Measurements from ENCODE around the gene GABBR2.

The GABBR2 gene

DNA sequence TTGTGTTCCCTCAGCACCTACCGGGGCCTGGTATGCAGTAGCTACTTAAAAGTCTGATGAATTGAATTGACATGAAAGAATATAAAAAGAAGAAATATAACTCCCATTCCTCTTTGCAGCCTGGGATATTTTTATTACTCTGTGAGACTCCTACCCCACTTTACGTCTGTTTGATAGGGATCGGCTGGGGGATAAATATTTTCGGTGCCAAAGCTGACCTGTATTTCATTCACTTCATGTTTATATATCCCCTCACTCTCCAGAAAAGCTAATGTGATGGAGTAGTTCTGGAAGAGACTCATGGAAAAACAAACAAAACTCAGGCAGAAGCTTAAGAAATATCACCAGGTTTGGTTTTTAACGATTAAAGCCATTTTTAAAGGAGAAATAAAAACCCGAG is 345.1 kb downstream of the GABBR2 start:
- FAIRE-seq = no peak

DNA sequence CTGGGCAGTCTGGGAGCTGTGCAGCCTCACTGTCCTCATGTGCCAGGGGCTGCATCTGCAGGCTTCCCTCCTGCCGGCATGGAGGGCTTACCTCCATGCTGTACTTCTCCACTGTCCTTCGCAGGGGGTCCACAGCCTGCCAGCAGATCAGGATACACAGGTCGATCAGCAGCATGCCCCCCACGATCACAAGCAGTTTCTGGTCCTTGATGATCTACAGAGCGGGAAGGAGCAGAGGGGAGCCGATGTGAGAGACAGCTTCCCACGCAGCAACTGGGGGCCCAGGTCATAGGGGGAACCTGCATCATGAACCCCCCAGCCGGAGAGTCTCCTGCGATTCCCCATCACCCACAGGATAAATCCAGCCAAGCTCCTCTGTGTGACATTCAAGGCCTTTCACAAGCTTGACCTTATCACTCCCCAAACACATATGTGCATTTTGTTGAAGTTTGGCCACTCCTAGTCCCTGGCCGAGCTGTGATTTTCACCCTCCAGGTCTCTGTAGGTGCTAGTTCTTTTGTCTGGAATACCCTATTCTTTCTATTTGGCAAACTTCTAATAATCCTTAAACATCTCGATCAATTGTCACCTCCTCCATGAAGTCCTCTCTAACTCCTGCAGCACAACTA is 346.0 kb downstream of the GABBR2 start:
- FAIRE-seq = no peak

DNA sequence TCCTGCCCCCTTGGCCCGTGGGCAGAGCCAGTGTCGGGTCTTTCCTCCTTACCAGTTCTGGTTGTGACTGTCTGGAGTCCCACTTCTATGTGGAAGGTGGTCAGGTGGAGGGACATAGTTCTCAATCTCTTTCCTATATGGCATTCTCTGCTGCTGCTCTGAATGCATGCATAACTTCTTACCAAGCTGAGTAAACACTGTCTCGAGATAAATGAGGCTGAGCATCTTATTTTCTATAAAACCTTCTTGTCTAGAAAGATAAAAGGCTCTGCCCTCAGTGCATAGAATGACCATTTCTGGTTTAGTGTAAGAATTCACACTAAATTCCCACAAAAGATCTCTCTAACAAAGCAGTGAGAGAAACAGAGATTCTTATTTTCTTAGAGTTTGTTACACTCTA is 347.1 kb downstream of the GABBR2 start:
- no peak for FAIRE-seq

DNA sequence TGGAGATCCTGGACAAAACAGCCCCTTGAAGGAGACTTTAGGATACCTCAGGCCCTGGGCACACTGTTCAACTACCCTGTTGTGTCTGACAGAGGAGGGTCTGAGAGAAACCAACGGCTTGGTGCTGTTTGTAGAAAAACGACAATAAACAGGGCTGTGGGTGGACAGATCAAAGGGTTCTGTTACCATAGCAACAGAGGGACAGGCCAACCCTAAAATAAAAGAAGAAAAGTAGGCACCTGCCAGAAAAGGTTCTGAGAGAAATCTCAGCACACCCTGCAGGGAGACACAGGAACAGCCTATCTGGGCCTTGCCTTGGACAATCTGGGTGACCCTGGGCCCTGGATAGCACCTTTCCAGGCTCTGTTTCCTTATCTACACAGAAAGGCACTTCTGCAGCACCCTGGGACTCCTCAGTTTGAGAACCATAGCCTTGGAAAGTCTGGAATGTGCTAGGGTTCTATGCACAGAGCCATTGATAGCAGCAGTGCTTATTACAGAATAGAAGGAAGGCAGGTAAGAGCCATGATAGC is 348.5 kb downstream of the GABBR2 start:
- no peak for FAIRE-seq

DNA sequence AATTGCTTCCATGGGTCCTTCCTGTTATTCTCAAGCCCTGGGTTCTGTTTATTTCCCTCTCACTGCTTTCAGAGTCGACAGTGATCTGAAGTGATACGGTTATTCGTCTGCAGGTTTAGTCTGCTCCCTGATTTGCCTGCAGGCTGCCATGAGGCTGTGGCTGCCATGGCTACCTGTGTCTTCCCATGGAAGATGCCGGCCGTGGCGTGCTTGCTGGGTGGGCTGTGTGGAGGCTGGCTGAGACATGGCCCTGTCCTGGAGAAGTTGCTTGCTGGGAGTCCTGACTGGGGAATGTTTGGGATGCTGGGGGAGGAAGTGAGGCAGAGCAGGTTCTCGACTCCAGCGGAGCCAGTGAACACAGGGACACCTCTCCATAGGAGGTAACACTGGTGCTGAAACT is 349.2 kb downstream of the GABBR2 start:
- no peak for FAIRE-seq

DNA sequence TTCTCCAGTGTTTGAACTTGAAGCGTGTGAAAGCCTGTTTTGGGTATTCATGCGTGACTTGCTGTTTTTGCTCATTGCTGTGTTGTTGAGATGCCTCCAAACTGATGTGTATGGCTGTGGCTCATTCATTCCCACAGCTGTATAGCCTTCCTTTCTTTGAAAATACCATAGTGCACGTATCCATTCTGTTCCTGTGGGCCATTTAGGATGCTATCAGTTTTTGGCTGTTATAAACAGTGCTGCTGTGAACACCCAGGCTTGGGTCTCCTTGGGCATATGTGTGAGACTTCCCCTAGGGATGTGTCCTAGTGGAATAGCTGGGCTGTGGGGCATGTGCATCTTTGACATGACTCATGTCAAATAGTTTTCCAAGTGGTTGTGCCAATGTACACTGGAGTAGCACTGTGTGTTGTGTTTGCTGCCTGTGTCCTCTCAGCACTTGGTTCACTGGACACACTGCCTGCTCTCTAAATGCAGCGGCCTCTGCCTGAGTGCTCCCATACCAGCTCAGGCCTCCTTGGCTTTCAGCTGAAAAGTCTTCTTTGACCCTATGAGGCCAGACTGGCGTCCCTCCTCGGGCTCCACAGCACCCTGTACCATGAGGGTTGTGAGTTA is 350.7 kb downstream of the GABBR2 start:
- no peak for FAIRE-seq

DNA sequence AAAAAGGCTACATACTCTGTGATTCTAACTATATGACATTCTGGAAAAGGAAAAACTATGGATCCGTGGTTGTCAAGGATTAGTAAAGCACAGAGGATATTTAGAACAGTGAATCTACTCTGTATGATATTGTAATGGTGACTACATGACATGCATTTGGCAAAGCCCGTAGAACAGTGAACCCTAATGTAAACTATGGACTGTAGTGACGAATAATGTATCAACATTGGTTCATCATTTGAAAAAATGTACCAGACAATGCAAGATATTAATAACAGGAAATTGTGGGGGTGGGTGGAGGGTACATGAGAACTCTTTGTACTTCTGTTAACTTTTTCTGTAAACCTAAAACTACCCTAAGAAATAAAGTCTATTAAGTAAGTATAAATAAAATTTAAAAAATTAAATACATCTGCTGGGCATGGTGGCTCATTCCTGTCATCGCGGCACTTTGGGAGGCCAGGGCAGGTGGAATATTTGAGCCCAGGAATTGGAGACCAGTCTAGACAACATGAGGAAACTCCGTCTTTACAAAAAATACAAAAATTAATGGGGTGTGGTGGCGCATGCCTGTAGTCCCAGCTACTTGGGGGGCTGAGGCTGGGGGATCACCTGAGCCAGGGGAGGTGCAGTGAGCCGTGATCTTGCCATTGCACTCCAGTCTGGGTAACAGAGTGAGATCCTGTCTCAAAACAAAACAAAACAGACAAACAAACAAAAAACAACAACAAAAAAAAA is 351.6 kb downstream of the GABBR2 start:
- no peak for FAIRE-seq

DNA sequence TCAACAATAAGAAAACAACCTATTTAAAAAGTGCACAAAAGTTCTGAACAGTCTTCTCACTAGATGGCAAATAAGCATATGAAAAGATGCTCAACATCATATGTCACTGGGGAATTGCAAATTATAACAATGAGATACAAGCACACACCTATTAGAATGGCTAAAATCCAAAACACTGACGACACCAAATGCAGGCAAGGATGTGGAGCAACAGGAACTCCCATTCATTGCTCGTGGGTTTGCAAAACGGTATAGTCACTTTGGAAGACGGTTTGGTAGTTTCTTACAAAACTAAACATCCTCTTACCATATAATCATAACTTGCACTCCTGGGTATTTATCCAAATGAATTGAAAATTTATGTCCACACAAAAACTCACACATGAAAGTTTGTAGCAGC is 352.4 kb downstream of the GABBR2 start:
- no peak for FAIRE-seq

DNA sequence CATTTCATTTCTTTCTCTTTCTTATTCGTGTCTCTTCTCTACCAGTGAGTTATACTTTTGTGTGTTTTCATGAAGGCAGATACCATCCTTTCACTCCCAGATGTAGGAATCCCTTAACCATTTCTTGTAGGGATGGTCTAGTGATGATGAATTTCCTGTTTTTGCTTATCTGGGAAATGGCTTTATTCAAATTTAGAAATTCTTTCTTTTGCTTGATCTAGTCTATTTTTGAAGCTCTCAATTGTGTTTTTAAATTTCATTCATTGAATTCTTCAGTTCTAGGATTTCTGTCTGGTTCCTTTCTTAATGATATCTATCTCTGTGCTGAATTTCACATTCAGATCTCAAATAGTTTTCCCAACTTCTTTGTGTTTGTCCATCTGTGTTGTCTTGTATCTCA is 357.4 kb downstream of the GABBR2 start:
- no peak for FAIRE-seq

DNA sequence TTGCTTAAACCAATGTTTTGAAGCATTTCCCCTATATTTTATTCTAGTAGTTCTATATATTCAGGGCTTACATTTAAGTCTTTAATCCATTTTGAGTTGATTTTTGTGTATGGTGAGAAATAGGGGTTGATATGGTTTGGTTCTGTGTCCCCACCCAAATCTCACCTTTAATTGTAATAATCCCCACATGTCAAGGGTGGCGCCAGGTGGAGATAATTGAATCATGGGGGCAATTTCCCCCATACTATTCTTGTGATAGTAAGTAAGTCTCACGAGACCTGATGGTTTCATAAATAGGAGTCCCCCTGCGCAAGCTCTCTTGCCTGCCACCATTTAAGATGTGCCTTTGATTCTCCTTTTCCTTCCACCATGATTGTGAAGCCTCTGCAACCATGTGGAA is 361.1 kb downstream of the GABBR2 start:
- no peak for FAIRE-seq

DNA sequence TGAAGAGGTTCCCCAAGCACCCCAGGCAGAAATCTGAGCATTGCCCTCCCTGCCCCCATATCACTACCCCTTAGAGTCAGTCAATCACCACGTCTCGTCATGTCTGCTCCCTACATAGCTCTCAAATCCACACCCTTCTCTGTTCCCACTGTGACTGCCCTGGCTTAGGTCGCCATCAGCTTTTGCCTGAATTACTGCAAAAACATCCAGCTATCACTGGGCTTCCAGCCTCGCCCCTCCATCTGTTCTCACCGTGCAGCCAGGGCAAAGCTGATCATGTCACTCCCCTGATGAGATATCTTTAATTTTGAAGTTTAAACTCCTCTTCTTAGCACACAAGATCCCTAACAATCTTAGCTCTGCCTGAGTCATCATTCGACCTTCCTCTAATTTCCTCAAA is 363.7 kb downstream of the GABBR2 start:
- FAIRE-seq = no peak

DNA sequence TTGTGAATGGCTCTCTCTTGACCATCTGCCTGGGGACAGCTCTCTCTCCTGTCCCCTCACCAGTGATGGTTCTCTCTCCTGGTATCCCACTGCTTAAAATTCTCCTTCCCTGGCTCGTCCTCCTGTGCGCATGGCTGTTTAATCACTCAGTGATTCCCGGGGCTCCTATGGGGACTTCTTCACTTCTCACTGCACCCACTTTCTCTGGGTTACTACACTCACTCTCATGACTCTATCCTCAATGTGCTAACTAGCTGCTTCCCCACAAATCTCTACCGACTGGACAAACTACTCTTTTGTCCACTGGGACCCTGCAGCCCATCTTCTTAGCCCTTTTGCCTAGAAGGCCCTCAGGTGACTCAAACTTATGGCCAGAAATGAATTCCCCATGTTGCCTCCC is 364.2 kb downstream of the GABBR2 start:
- FAIRE-seq = no peak

DNA sequence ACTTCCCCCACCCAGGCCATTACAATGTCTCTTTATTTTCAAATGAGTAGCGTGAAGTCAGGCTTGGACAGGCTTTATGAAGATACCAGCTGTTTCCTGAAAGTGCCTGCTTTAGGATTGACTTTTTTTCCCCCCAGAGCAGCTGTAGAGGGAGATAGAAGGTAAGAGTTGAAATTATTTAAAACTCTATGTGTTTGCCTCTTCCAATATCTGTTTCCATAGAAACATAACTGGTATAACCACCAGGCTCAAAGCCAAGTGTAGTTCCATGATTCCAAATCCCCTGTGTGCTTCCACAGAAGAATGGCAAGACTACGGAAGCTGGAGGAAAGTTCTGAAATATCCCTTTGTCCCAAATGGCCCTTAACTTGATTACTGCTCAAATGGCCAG is 365.9 kb downstream of the GABBR2 start:
- no peak for FAIRE-seq

DNA sequence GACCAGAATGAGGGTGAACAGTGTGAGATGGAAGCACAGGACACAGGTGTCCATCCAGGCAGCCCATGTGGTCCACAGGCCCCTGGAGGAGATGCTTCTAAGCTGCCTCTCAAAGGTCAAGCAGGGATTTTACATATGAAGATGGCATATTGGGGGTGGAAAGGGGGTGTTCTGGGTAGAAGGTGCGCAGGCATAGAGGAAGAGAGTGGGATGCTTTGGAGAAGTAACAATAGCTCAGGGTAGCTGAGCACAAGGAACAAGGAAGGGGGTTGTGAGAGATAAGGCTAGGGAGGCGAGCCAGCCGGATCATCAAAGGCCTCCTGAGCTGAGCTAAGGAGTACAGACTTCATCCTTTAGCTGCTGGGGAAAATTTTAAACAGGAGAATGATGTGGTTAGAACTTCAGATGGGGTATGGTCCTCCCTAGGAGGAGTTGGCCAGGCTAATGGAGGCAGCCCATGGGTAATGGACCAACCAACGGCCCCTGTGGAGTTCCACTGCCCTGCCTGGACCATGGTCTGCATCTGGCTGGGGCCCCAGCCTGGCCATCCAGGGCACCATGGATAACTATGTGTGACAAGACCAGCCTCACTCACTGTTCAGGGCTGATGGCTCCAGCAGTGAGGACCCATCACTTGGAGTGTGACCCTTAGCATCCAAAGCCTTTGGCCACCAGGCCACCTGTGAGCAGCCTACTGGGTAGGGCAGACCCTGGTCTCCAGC is 366.5 kb downstream of the GABBR2 start:
- no peak for FAIRE-seq

DNA sequence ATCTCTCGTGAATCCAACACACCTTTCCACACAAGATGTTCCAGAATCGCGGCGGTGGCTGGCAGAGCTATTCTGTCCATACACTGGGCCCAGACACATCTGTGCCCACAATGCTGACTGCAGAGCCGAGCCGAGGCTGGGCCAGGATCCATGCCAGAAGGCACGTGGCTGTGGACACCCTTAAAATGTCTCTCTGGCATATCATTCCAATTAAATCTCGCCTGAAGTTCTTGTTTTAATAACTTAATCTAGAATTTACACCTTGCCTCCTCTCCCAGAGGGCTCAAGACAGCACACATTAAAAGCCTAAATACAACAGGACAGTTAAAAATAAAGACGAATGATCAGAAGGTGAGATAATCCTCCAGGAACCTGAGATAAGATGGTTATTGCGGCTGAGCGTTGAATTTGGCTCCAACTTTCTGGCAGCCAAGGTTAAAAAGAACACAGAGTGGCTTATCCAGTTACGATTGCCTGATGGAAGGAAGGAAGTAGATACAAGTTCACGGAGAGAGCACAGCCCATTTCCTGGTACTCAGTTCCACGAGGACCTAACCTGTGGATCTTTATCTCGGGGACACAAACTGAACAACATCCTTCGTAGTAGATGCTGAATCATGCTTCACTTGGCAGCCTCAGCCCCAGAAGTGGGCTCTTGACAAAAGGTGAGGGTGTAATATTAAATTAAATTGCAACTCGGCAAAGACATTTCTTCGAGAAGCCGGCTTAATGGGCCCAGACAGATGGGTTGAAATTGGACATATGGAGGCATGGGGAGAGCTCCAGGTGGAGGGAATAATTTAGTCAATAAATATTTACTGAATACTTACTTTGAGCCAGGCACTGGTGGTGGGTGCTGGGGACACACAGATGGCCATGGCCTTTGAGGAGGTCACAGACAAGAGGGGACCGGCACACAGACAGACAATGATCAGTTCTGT is 367.3 kb downstream of the GABBR2 start:
- FAIRE-seq = no peak

DNA sequence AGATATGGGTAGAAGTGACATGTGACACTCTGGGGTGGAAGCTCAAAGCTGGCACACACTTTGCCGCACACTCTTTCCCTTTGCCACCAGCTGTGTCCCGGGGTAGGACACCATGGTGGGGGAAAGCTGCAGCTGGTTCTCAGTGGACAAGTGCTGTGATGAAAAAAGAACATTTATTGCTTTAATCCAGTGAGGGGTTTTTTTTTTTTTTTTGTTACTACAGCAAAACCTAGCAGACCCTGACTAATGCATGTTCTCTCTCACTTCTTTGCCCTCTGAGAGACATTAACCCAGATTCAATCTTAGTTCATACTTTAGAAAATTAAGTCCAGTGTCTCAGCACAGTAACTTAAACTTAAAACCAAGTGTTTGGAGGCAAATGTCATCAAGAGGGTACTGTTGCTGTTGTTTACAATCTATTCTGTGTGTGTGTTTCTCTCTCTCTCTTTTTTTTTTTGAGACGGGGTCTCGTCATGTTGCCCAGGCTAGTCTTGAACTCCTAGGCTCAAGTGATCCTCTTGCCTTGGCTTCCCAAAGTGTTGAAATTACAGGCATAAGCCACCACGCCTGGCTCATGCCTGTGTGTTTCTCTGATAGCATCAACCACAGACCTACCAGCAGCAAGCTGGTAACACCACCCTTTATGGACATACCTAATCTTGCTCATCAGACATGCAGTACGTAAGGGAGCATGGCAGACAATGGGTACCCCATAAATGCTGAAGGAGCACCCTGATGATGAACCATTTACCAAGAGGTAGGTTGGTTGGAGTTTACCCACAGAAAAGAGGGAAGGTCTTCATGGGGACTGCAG is 368.5 kb downstream of the GABBR2 start:
- no peak for FAIRE-seq

DNA sequence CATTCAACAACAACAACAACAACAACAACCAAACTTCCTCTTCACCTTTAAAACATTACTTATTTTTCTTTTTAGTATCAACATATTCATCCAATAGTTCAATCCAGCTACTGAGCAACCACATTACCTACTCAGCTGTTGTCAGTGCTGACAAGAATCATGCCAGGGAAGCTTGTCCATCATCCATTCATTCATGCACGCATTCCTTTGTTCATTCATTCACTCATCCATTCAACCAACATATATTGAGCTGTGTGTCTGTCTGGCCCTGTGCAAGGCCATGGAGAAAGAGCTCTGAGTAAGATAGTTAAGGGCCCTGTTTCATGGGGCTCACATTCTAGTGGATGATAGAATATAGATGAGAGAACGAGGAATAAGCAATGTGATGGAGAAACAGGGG is 373.1 kb downstream of the GABBR2 start:
- FAIRE-seq = no peak

DNA sequence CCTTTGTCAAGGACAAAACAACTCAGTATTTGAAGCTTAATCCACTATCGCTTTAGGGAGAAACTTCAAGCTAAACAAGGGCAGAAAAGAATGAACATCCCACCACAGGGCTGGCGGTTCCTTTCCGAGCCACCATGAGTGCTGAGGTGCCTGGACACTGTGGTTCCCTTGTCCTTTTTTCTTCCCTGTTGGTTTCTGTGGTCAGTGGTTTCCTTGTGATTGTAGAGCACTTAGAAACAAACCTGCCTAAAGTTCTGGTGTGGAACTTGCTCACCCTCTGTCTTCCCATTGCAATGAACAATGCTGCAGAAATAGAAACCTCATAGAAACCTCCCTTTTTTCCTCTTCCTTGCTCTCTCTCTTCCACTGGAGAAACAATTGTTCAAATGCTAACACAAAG is 373.9 kb downstream of the GABBR2 start:
- FAIRE-seq = no peak

DNA sequence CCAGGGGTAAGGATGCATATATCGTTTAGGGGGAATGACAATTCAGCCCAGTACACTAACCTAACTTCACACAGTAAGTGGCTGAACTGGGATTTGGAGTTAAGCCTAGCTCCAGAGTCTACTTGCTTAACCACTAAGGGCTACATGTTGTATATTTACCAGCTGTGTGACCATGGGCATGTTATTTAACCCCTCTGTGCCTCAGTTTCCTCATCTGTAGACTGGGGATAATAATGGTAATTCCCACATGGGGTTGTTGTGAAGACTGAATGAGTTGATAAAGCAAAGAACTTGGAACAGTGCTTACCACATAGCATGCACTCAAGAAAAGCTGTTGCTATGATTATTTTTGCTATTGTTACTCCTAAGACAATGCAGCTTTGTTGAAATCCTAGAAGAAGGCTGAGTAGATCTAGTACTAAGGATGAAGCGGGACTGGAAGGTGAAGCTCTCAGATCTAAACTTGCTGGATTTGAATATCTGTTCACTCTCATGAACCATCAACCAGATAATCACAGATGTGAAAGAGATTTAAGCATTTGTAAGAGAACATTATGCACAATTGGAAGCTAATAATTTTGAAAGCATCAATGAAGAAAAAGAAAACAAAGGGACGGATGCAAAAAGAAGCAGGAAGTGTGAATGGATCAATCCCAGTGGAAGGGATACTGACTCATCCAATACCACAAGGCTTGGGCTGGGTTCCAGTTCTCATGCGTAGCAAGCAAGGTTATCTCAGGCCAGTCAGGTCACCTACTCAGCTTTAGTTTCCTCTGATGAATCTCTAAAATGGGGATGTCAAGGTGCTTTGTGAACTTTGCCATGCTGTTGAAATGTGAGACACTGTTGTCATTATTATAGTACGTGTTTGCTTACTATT is 374.8 kb downstream of the GABBR2 start:
- FAIRE-seq = no peak

DNA sequence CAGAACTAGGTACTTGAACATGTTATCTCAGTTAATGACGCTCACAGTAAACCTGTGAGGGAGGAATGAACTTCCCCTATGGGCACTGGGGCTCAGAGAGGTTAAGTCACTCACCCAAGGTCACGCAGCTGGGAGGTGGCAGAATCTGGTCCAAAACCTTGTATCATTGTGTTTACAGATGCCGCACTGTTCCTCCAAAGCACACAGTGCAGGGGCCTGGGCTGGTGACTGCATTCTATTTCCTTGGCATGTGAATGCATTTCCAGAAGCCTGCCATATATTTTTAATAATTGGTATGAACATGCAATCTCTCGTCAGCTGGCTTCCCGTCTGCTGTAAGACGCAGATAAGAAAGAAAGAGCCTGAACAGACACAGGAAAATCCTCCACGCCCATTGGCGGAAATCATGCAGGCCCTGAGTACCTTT is 376.3 kb downstream of the GABBR2 start:
- FAIRE-seq = no peak
